OCI-LY7 (cell line): Measurements from ENCODE around the gene TMPRSS9. TPM values are rescaled to one million over a fixed set of nuclear protein-coding genes. Genes with fewer than 3 reads are reported as not detected.

ENCODE experiments used
- BruUV-seq: library from RNA; stranded (reverse); fragments of 400-500 nt; replicated peaks from 2 replicates; lab custom pipeline; 2021; lab: Mats Ljungman, UMichigan
- CTCF ChIA-PET: fragments of 300-600 bp; sonication (Branson Sonifier 250); formaldehyde crosslinking; loops from one replicate; lab custom pipeline; 2022; ENCODE audit warnings: antibody characterized with exemption; ENCODE audit not compliant: unreplicated experiment; lab: Charles Lee
- POLR2A ChIA-PET: fragments of 300-600 bp; sonication (Branson Sonifier 250); formaldehyde crosslinking; loops from one replicate; lab custom pipeline; 2022; ENCODE audit warnings: antibody characterized with exemption; lab: Charles Lee
- DNase-seq: peaks from one replicate; pipeline ENCODE4 v3.0.0-alpha.2; 2015; ENCODE audit warnings: low spot score
- H2AFZ ChIP-seq: fragments of 200-600 bp; sonication (generic), shearing (Covaris generic); 2 replicates; pipeline ENCODE4 v1.6.1; 2014; ENCODE audit warnings: mild to moderate bottlenecking, antibody characterized with exemption, low read length, moderate library complexity
- H3K27ac ChIP-seq: fragments of 200-600 bp; sonication (generic); 2 replicates; pipeline ENCODE4 v1.5.1; 2014; ENCODE audit warnings: mixed run types, low read depth, mild to moderate bottlenecking, moderate library complexity, low read length, inconsistent platforms; ENCODE audit not compliant: poor library complexity, severe bottlenecking
- H3K36me3 ChIP-seq: fragments of 200-600 bp; sonication (generic); 2 replicates; pipeline ENCODE4 v1.6.1; 2014; ENCODE audit warnings: mild to moderate bottlenecking, antibody characterized with exemption, low read length, moderate library complexity, mixed read lengths; ENCODE audit not compliant: insufficient read depth
- H3K4me1 ChIP-seq: fragments of 200-600 bp; sonication (generic); 2 replicates; pipeline ENCODE4 v1.5.1; 2014; ENCODE audit warnings: mild to moderate bottlenecking, low read length; ENCODE audit not compliant: insufficient read depth, poor library complexity, severe bottlenecking
- H3K4me2 ChIP-seq: fragments of 200-600 bp; sonication (generic); 2 replicates; pipeline ENCODE4 v1.6.1; 2014; ENCODE audit warnings: mild to moderate bottlenecking, low read length
- H3K4me3 ChIP-seq: fragments of 200-600 bp; sonication (generic); 2 replicates; pipeline ENCODE4 v1.5.1; 2014; ENCODE audit warnings: mild to moderate bottlenecking, low read depth, low read length; ENCODE audit not compliant: poor library complexity, severe bottlenecking
- H3K79me2 ChIP-seq: fragments of 200-600 bp; sonication (generic); 2 replicates; pipeline ENCODE4 v1.6.1; 2016; ENCODE audit warnings: low read depth, mild to moderate bottlenecking, low read length, moderate library complexity, mixed read lengths; ENCODE audit not compliant: insufficient read depth
- H3K9me2 ChIP-seq: fragments of 200-600 bp; sonication (generic); 2 replicates; pipeline ENCODE4 v1.6.1; 2016; ENCODE audit warnings: mild to moderate bottlenecking, low read length, mixed read lengths; ENCODE audit not compliant: insufficient read depth
- H3K9me3 ChIP-seq: fragments of 200-600 bp; sonication (generic); 2 replicates; pipeline ENCODE4 v1.6.1; 2014; ENCODE audit warnings: mild to moderate bottlenecking, mixed run types, low read length, mixed read lengths
- H4K20me1 ChIP-seq: fragments of 200-600 bp; sonication (generic); 2 replicates; pipeline ENCODE4 v1.6.1; 2014; ENCODE audit warnings: mild to moderate bottlenecking, antibody characterized with exemption, low read length, moderate library complexity, mixed read lengths; ENCODE audit not compliant: insufficient read depth
- CTCF ChIP-seq: fragments of 200-600 bp; sonication (generic); conservative IDR thresholded peaks from 2 replicates; pipeline ENCODE4 v1.5.1; 2014; ENCODE audit warnings: mild to moderate bottlenecking, antibody characterized with exemption, low read length, moderate library complexity, mixed read lengths
- EZH2phosphoT487 ChIP-seq: fragments of 200-600 bp; sonication (generic); IDR thresholded peaks from 2 replicates; pipeline ENCODE4 v1.6.1; 2018; ENCODE audit warnings: low read depth, borderline replicate concordance, mild to moderate bottlenecking, mixed run types, antibody characterized with exemption, low read length, moderate library complexity, mixed read lengths
- intact Hi-C: fragments of 100-400 bp; cut with micrococcal nuclease; formaldehyde crosslinking; loops from one replicate; pipeline ENCODE4 v1.10.0; 2022; ENCODE audit not compliant: unreplicated experiment
- total RNA-seq, 2 experiments: library from RNA; depleted of rRNA in 1 of 2; stranded (reverse); fragments of >200 nt in 1 of 2; shearing (Covaris generic) in 1 of 2; gene quantifications; 2 replicates each; pipeline ENCODE4 v1.2.3, GENCODE V29; 2014 to 2022

Gene TMPRSS9
- total RNA-seq, 2 experiments from 2014 or later: 0.44 TPM; not detected in 1

- no TSS peak for BruUV-seq
- Histone ChIP-seq H3K4me3 (no peak overlapping the region), H3K36me3 (peaks cover 45% of the 10 kb centered on the region), H3K4me1 (no peaks in the 10 kb centered on the region), H3K27ac (no peak overlapping the region), H2AFZ (no peak overlapping the region), H3K9me2 (no peaks in the 10 kb centered on the region), H4K20me1 (no peaks in the 10 kb centered on the region), H3K4me2 (no peak overlapping the region), H3K79me2 (peaks cover 8% of the 10 kb centered on the region; the same call in 1 of the 2 replicates), H3K9me3 (no peaks in the 10 kb centered on the region)
- POLR2A ChIA-PET: no interaction called here
- CTCF ChIA-PET: no interaction called here
- no peak for TF ChIP-seq EZH2phosphoT487
- no peak for TF ChIP-seq CTCF
- intact Hi-C loops: no loop called here
- no peak for DNase-seq
Observed at GRCh38 chr19:2417881-2418406, 57.9 kb downstream of the TMPRSS9 start.

DNA sequence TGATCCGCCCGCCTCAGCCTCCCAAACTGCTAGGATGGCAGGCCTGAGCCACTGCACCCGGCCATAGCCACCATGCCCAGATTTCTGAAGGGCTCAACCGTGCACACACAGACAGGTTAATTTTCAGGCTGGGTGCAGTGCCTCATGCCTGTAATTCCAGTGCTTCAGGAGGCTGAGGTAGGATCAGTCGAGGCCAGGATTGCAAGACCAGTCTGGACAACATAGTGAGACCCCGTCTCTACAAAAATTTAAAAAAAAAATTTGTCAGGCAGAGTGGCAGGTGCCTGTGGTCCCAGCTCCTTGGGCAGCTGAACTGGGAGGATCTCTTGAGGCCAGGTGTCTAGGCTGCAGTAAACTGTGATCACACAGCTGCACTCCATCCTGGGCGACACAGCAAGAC is 59.7 kb downstream of the TMPRSS9 start:
- H3K79me2 ChIP-seq: peaks cover 8% of the 10 kb centered on the region; the same call in 1 of the 2 replicates
- no peak overlapping the region for H3K4me2 ChIP-seq
- H2AFZ ChIP-seq: no peak overlapping the region
- no TSS peak for BruUV-seq
- no peaks in the 10 kb centered on the region for H3K4me1 ChIP-seq
- H3K36me3 ChIP-seq: peaks cover 58% of the 10 kb centered on the region
- CTCF ChIA-PET: no interaction called here
- H3K9me2 ChIP-seq: no peaks in the 10 kb centered on the region
- intact Hi-C loops: no loop called here
- H4K20me1 ChIP-seq: no peaks in the 10 kb centered on the region
- no peak for TF ChIP-seq CTCF
- TF ChIP-seq EZH2phosphoT487: no peak
- H3K27ac ChIP-seq: no peak overlapping the region
- no peak overlapping the region for H3K4me3 ChIP-seq
- H3K9me3 ChIP-seq: no peaks in the 10 kb centered on the region
- POLR2A ChIA-PET: no interaction called here
- DNase-seq: no peak

DNA sequence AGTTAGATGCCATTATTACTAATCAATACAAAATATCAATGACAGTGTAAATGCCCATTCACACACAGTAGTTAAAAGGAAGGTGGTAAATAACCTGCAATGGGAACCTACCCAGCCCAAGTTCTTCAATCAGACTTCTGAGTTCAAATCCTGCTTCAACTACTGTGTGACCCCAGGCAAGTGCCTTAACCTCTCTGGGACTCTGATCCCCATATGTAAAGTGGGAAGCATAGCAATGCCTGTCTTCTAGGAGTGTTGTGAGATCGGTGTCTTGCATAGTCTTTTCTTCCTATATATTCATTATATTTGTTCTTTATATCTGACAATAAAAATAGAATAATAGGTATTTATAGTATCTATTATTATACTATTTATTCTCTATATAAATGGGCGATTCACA is 60.4 kb downstream of the TMPRSS9 start:
- Histone ChIP-seq H3K4me1 (peaks cover under 1% of the 10 kb centered on the region), H3K79me2 (peaks cover 10% of the 10 kb centered on the region), H2AFZ (no peak overlapping the region), H3K9me3 (no peaks in the 10 kb centered on the region), H3K4me2 (no peak overlapping the region), H4K20me1 (no peaks in the 10 kb centered on the region), H3K4me3 (no peak overlapping the region), H3K9me2 (no peaks in the 10 kb centered on the region), H3K36me3 (peaks cover 61% of the 10 kb centered on the region), H3K27ac (no peak overlapping the region)
- ChIA-PET CTCF (no interaction called here), POLR2A (no interaction called here)
- no peak for DNase-seq
- TF ChIP-seq CTCF (no peak), EZH2phosphoT487 (no peak)
- no TSS peak for BruUV-seq
- intact Hi-C loops: no loop called here
